ENCODE measurements around the gene VSTM2A. TPM values are rescaled to one million over a fixed set of nuclear protein-coding genes. Genes with fewer than 3 reads are reported as not detected.
A peak's percentile ranks its signal among the peaks of the same experiment; 100 is the strongest.

The VSTM2A gene
- total RNA-seq, 6 experiments from 2014 or later: not detected

GRCh38 chr7:54544149-54544526 lies 2.0 kb downstream of the VSTM2A start:
- DNase-seq: no peak
- Histone ChIP-seq H3K27me3 (peaks cover 0 to 26% of the 10 kb centered on the region in 2 donors), H3K36me3 (no peaks in the 10 kb centered on the region), H3K9me3 (no peaks in the 10 kb centered on the region), H3K27ac (no peak overlapping the region), H3K4me1 (no peaks in the 10 kb centered on the region), H3K4me3 (no peak overlapping the region)
- ATAC-seq: no peak
- TF ChIP-seq POLR2A (IDR thresholded peaks at IDR 0.05) (no peak), CTCF (IDR thresholded peaks at IDR 0.05) (no peak)
- whole genome bisulfite sequencing (ENCODE audit: insufficient coverage, low coverage, low lambda C conversion rate, missing lambda C conversion rate): 4% methylated on average over 3 of the region's 3 CpGs
- intact Hi-C loops (cut with DNase I): no loop called here

- TF ChIP-seq POLR2A (IDR thresholded peaks at IDR 0.05): no peak
- TF ChIP-seq CTCF (IDR thresholded peaks at IDR 0.05): no peak
- Histone ChIP-seq H3K4me1 (no peaks in the 10 kb centered on the region), H3K4me3 (no peak overlapping the region), H3K36me3 (no peaks in the 10 kb centered on the region), H3K9me3 (no peaks in the 10 kb centered on the region), H3K27ac (no peak overlapping the region), H3K27me3 (peaks cover 0 to 26% of the 10 kb centered on the region in 2 donors)
- intact Hi-C loops (cut with DNase I): no loop called here
- under 1% methylated on average over 16 of the region's 45 CpGs for WGBS (ENCODE audit: insufficient coverage, low coverage, low lambda C conversion rate, missing lambda C conversion rate)
- ATAC-seq (peak in 1 of 4 donors; percentile 24), DNase-seq (no peak)
Measured at GRCh38 chr7:54544527-54545240, 2.5 kb downstream of the VSTM2A start.

- TF ChIP-seq CTCF (IDR thresholded peaks at IDR 0.05) (no peak), POLR2A (IDR thresholded peaks at IDR 0.05) (no peak)
- Histone ChIP-seq H3K4me3 (no peak overlapping the region), H3K36me3 (no peaks in the 10 kb centered on the region), H3K27ac (no peak overlapping the region), H3K9me3 (no peaks in the 10 kb centered on the region), H3K4me1 (no peaks in the 10 kb centered on the region), H3K27me3 (peaks cover 0 to 26% of the 10 kb centered on the region in 2 donors)
- intact Hi-C loops (cut with DNase I): no loop called here
- DNase-seq: no peak
- 3% methylated on average over 4 of the region's 5 CpGs for WGBS (ENCODE audit: insufficient coverage, low coverage, low lambda C conversion rate, missing lambda C conversion rate)
- no peak for ATAC-seq
Measured at GRCh38 chr7:54545241-54545563, 3.0 kb downstream of the VSTM2A start.

- no peaks in the 10 kb centered on the region for H3K4me1 ChIP-seq
- DNase-seq (no peak), ATAC-seq (peak in 1 of 4 donors; percentile 45)
- H3K36me3 ChIP-seq: no peaks in the 10 kb centered on the region
- intact Hi-C loops (cut with DNase I): no loop called here
- WGBS (ENCODE audit: insufficient coverage, low coverage, low lambda C conversion rate, missing lambda C conversion rate): 2% methylated on average over 13 of the region's 80 CpGs
- no peak overlapping the region for H3K27ac ChIP-seq
- H3K4me3 ChIP-seq: no peak overlapping the region
- peaks cover 0 to 17% of the 10 kb centered on the region in 2 donors for H3K27me3 ChIP-seq
- TF ChIP-seq CTCF (IDR thresholded peaks at IDR 0.05): no peak
- TF ChIP-seq POLR2A (IDR thresholded peaks at IDR 0.05): no peak
- H3K9me3 ChIP-seq: no peaks in the 10 kb centered on the region
Measured at GRCh38 chr7:54546081-54546985, 4.2 kb downstream of the VSTM2A start.

Data from right lobe of liver (tissue), 6 donors.